Tibial nerve (tissue), 4 donors: Measurements from ENCODE around the gene GTF3C1. TPM values are rescaled to one million over a fixed set of nuclear protein-coding genes. Genes with fewer than 3 reads are reported as not detected.

Experiments used
- DNase-seq, 2 donors: peaks; one replicate each; pipeline ENCODE4 v3.0.0-alpha.2; 2019; ENCODE audit warnings: low spot score in 2 of 2
- H3K27ac ChIP-seq, 4 donors: fragments of 200-600 bp; sonication (generic) in 3 of 4; one replicate each; pipeline ENCODE4 v1.5.1; 2017 to 2019; ENCODE audit warnings: mild to moderate bottlenecking in 1 of 4
- H3K27me3 ChIP-seq, 2 donors: fragments of 200-600 bp; sonication (generic) in 1 of 2; one replicate each; pipeline versions ENCODE4 v1.5.1 to v1.6.0; 2017 to 2019
- H3K36me3 ChIP-seq, 3 donors: fragments of 200-600 bp; sonication (generic); one replicate each; pipeline ENCODE4 v1.5.1; 2018 to 2019
- H3K4me1 ChIP-seq, 4 donors: fragments of 200-600 bp; sonication (generic) in 3 of 4; one replicate each; pipeline ENCODE4 v1.5.1; 2017 to 2019
- H3K4me3 ChIP-seq, 4 donors: fragments of 200-600 bp; sonication (generic) in 3 of 4; one replicate each; pipeline ENCODE4 v1.5.1; 2017 to 2019; ENCODE audit warnings: mild to moderate bottlenecking in 1 of 4, moderate library complexity in 1 of 4
- H3K9me3 ChIP-seq, 4 donors: fragments of 200-600 bp; sonication (generic) in 3 of 4; one replicate each; pipeline ENCODE4 v1.5.1; 2017 to 2019
- CTCF ChIP-seq, 5 experiments: fragments of 200-600 bp in 3 of 5; fragments of 450-650 bp in 2 of 5; sonication (generic) in 3 of 5; IDR thresholded peaks; one replicate each; pipeline ENCODE4 v1.5.1; 2016 to 2019; ENCODE audit warnings: antibody characterized with exemption in 5 of 5, mild to moderate bottlenecking in 3 of 5, moderate library complexity in 2 of 5
- EP300 ChIP-seq, 2 donors: sonication (generic); formaldehyde crosslinking; IDR thresholded peaks; one replicate each; pipeline ENCODE4 v1.6.1; 2017; ENCODE audit warnings: antibody characterized with exemption in 2 of 2, mild to moderate bottlenecking in 1 of 2
- POLR2A ChIP-seq, 2 donors: fragments of 450-650 bp; IDR thresholded peaks; one replicate each; pipeline ENCODE4 v1.6.1; 2017; ENCODE audit warnings: antibody characterized with exemption in 2 of 2, mild to moderate bottlenecking in 2 of 2, moderate library complexity in 2 of 2
- WGBS, 2 donors: methylation state at CpG; one replicate each; pipeline ENCODE4 v1.1.5; 2018; 5-methylcytosine and 5-hydroxymethylcytosine counted together
- total RNA-seq, 4 donors: library from RNA; depleted of rRNA; stranded (reverse); fragments of >200 nt; gene quantifications; one replicate each; pipeline ENCODE4 v1.1.0, GENCODE V29; 2016

The GTF3C1 gene
- total RNA-seq, 4 donors from 2014 or later: 66.7 to 92.4 (median 69.9) TPM

GRCh38 chr16:27517664-27518063 is 32.0 kb downstream of the GTF3C1 start:
- Histone ChIP-seq H3K27me3 (no peaks in the 10 kb centered on the region), H3K36me3 (peaks cover 0 to 80% (median 7%) of the 10 kb centered on the region in 3 donors), H3K4me3 (no peak overlapping the region), H3K27ac (no peak overlapping the region), H3K9me3 (no peaks in the 10 kb centered on the region), H3K4me1 (peaks cover 0 to 17% (median 0%) of the 10 kb centered on the region in 4 donors)
- DNase-seq: no peak
- 91 to 94% methylated on average over 7 of the region's 7 CpGs for WGBS, 2 donors
- TF ChIP-seq POLR2A (IDR thresholded peaks at IDR 0.05) (no peak), EP300 (IDR thresholded peaks at IDR 0.05) (no peak), CTCF (IDR thresholded peaks at IDR 0.05) (no peak)

- H3K36me3 ChIP-seq: peaks cover 0 to 92% (median 12%) of the 10 kb centered on the region in 3 donors
- H3K9me3 ChIP-seq: no peaks in the 10 kb centered on the region
- no peak overlapping the region for H3K4me3 ChIP-seq
- H3K27me3 ChIP-seq: no peaks in the 10 kb centered on the region
- WGBS, 2 donors: 60 to 65% methylated on average over 11 of the region's 11 CpGs
- TF ChIP-seq POLR2A (IDR thresholded peaks at IDR 0.05): no peak
- TF ChIP-seq EP300 (IDR thresholded peaks at IDR 0.05): no peak
- TF ChIP-seq CTCF (IDR thresholded peaks at IDR 0.05): no peak
- peak overlapping the region in 3 of 4 donors; percentile 19 to 83 (median 57) for H3K27ac ChIP-seq
- peaks cover 0 to 17% (median 0%) of the 10 kb centered on the region in 4 donors for H3K4me1 ChIP-seq
- no peak for DNase-seq
Observed at GRCh38 chr16:27516365-27516764, 33.3 kb downstream of the GTF3C1 start.

- 63 to 75% methylated on average over 2 to 8 of the region's 9 CpGs for WGBS, 2 donors
- Histone ChIP-seq H3K4me3 (no peak overlapping the region), H3K4me1 (peaks cover 0 to 17% (median 0%) of the 10 kb centered on the region in 4 donors), H3K27ac (peak overlapping the region in 2 of 4 donors; percentile 57 to 83), H3K27me3 (no peaks in the 10 kb centered on the region), H3K36me3 (peaks cover 0 to 92% (median 13%) of the 10 kb centered on the region in 3 donors), H3K9me3 (no peaks in the 10 kb centered on the region)
- DNase-seq: no peak
- TF ChIP-seq CTCF (IDR thresholded peaks at IDR 0.05) (peak in 3 of 5 experiments; percentile 38 to 54 (median 40)), EP300 (IDR thresholded peaks at IDR 0.05) (no peak), POLR2A (IDR thresholded peaks at IDR 0.05) (no peak)
Observed at GRCh38 chr16:27515874-27516353, 33.8 kb downstream of the GTF3C1 start.

- no peak overlapping the region for H3K4me3 ChIP-seq
- H3K4me1 ChIP-seq: peaks cover 0 to 17% (median 0%) of the 10 kb centered on the region in 4 donors
- no peaks in the 10 kb centered on the region for H3K9me3 ChIP-seq
- peaks cover 0 to 92% (median 19%) of the 10 kb centered on the region in 3 donors for H3K36me3 ChIP-seq
- 87 to 88% methylated on average over 12 of the region's 12 CpGs for WGBS, 2 donors
- DNase-seq: no peak
- no peaks in the 10 kb centered on the region for H3K27me3 ChIP-seq
- no peak for TF ChIP-seq CTCF (IDR thresholded peaks at IDR 0.05)
- no peak for TF ChIP-seq EP300 (IDR thresholded peaks at IDR 0.05)
- TF ChIP-seq POLR2A (IDR thresholded peaks at IDR 0.05): no peak
- H3K27ac ChIP-seq: no peak overlapping the region
Observed at GRCh38 chr16:27514806-27515205, 34.9 kb downstream of the GTF3C1 start.

GRCh38 chr16:27511657-27512448 is 37.9 kb downstream of the GTF3C1 start:
- peaks cover 0 to 92% (median 31%) of the 10 kb centered on the region in 3 donors for H3K36me3 ChIP-seq
- peaks cover 0 to 14% (median 0%) of the 10 kb centered on the region in 4 donors for H3K4me1 ChIP-seq
- TF ChIP-seq CTCF (IDR thresholded peaks at IDR 0.05): no peak
- no peak for TF ChIP-seq EP300 (IDR thresholded peaks at IDR 0.05)
- no peak for TF ChIP-seq POLR2A (IDR thresholded peaks at IDR 0.05)
- H3K27me3 ChIP-seq: no peaks in the 10 kb centered on the region
- H3K9me3 ChIP-seq: no peaks in the 10 kb centered on the region
- H3K4me3 ChIP-seq: no peak overlapping the region
- no peak for DNase-seq
- H3K27ac ChIP-seq: no peak overlapping the region
- 75 to 81% methylated on average over 22 of the region's 22 CpGs for WGBS, 2 donors
